ENCODE results near the gene COL5A1.
"Not testable (repeated sequence)": the region's sequence is repeated elsewhere in the genome, so short reads cannot be mapped to it uniquely, and the experiment has no call there.

Gene COL5A1

GRCh38 chr9:134678666-134679443, 37.3 kb downstream of the COL5A1 start:
- Mint-ChIP-seq H3K4me3 (no peak overlapping the region), H3K36me3 (no peaks in the 10 kb centered on the region), H3K27me3 (no peaks in the 10 kb centered on the region), H3K4me1 (ENCODE audit: low read depth) (no peaks in the 10 kb centered on the region), H3K9me3 (ENCODE audit: low read depth) (no peaks in the 10 kb centered on the region), H3K27ac (no peak overlapping the region)

GRCh38 chr9:134679616-134680392, 38.2 kb downstream of the COL5A1 start:
- Mint-ChIP-seq H3K9me3 (ENCODE audit: low read depth) (no peaks in the 10 kb centered on the region), H3K27me3 (no peaks in the 10 kb centered on the region), H3K36me3 (no peaks in the 10 kb centered on the region)

GRCh38 chr9:134680393-134681060, 38.9 kb downstream of the COL5A1 start:
- no peaks in the 10 kb centered on the region for H3K36me3 Mint-ChIP-seq
- H3K27ac Mint-ChIP-seq, result no peak overlapping the region
- H3K4me1 Mint-ChIP-seq (ENCODE audit: low read depth), result no peaks in the 10 kb centered on the region
- no peak overlapping the region for H3K4me3 Mint-ChIP-seq
- no peaks in the 10 kb centered on the region for H3K27me3 Mint-ChIP-seq
- H3K9me3 Mint-ChIP-seq (ENCODE audit: low read depth), result no peaks in the 10 kb centered on the region

More at GRCh38 chr9:134679616-134680392, 38.2 kb downstream of the COL5A1 start:
- no peak overlapping the region for H3K4me3 Mint-ChIP-seq
- no peaks in the 10 kb centered on the region for H3K4me1 Mint-ChIP-seq (ENCODE audit: low read depth)
- H3K27ac Mint-ChIP-seq, result no peak overlapping the region

- Mint-ChIP-seq H3K27me3 (no peaks in the 10 kb centered on the region), H3K4me3 (no peak overlapping the region), H3K36me3 (no peaks in the 10 kb centered on the region), H3K4me1 (ENCODE audit: low read depth) (no peaks in the 10 kb centered on the region), H3K27ac (no peak overlapping the region), H3K9me3 (ENCODE audit: low read depth) (no peaks in the 10 kb centered on the region)
These were observed 39.6 kb downstream of the COL5A1 start for GRCh38 chr9:134681061-134681661.

GRCh38 chr9:134682026-134682425, 40.4 kb downstream of the COL5A1 start:
- Mint-ChIP-seq H3K4me3 (no peak overlapping the region), H3K27me3 (no peaks in the 10 kb centered on the region), H3K4me1 (ENCODE audit: low read depth) (no peaks in the 10 kb centered on the region), H3K36me3 (no peaks in the 10 kb centered on the region), H3K9me3 (ENCODE audit: low read depth) (no peaks in the 10 kb centered on the region), H3K27ac (no peak overlapping the region)

- Mint-ChIP-seq H3K4me1 (ENCODE audit: low read depth) (no peaks in the 10 kb centered on the region), H3K27me3 (no peaks in the 10 kb centered on the region), H3K9me3 (ENCODE audit: low read depth) (no peaks in the 10 kb centered on the region), H3K27ac (no peak overlapping the region), H3K4me3 (no peak overlapping the region), H3K36me3 (no peaks in the 10 kb centered on the region)
These were observed 41.2 kb downstream of the COL5A1 start for GRCh38 chr9:134682651-134683364.

GRCh38 chr9:134683714-134684374, 42.2 kb downstream of the COL5A1 start:
- Mint-ChIP-seq H3K27me3 (no peaks in the 10 kb centered on the region), H3K4me3 (no peak overlapping the region), H3K4me1 (ENCODE audit: low read depth) (no peaks in the 10 kb centered on the region), H3K9me3 (ENCODE audit: low read depth) (no peaks in the 10 kb centered on the region), H3K36me3 (no peaks in the 10 kb centered on the region), H3K27ac (no peak overlapping the region)

GRCh38 chr9:134684375-134684723, 42.7 kb downstream of the COL5A1 start:
- no peaks in the 10 kb centered on the region for H3K9me3 Mint-ChIP-seq (ENCODE audit: low read depth)
- no peaks in the 10 kb centered on the region for H3K27me3 Mint-ChIP-seq
- no peaks in the 10 kb centered on the region for H3K4me1 Mint-ChIP-seq (ENCODE audit: low read depth)
- H3K36me3 Mint-ChIP-seq, result no peaks in the 10 kb centered on the region
- no peak overlapping the region for H3K27ac Mint-ChIP-seq
- H3K4me3 Mint-ChIP-seq, result no peak overlapping the region

GRCh38 chr9:134684941-134685340, 43.3 kb downstream of the COL5A1 start:
- H3K4me1 Mint-ChIP-seq (ENCODE audit: low read depth); H3K36me3 Mint-ChIP-seq; H3K27ac Mint-ChIP-seq; H3K27me3 Mint-ChIP-seq; H3K4me3 Mint-ChIP-seq; H3K9me3 Mint-ChIP-seq (ENCODE audit: low read depth): not testable (repeated sequence)

GRCh38 chr9:134685784-134686183, 44.2 kb downstream of the COL5A1 start:
- no peak overlapping the region for H3K4me3 Mint-ChIP-seq
- no peaks in the 10 kb centered on the region for H3K4me1 Mint-ChIP-seq (ENCODE audit: low read depth)
- no peak overlapping the region for H3K27ac Mint-ChIP-seq
- H3K27me3 Mint-ChIP-seq, result no peaks in the 10 kb centered on the region
- no peaks in the 10 kb centered on the region for H3K36me3 Mint-ChIP-seq
- H3K9me3 Mint-ChIP-seq (ENCODE audit: low read depth), result no peaks in the 10 kb centered on the region

- no peaks in the 10 kb centered on the region for H3K9me3 Mint-ChIP-seq (ENCODE audit: low read depth)
- no peak overlapping the region for H3K4me3 Mint-ChIP-seq
- no peaks in the 10 kb centered on the region for H3K36me3 Mint-ChIP-seq
- no peaks in the 10 kb centered on the region for H3K27me3 Mint-ChIP-seq
- no peaks in the 10 kb centered on the region for H3K4me1 Mint-ChIP-seq (ENCODE audit: low read depth)
- no peak overlapping the region for H3K27ac Mint-ChIP-seq
These were observed 45.3 kb downstream of the COL5A1 start for GRCh38 chr9:134686896-134687295.

- H3K36me3 Mint-ChIP-seq, result no peaks in the 10 kb centered on the region
- H3K9me3 Mint-ChIP-seq (ENCODE audit: low read depth), result no peaks in the 10 kb centered on the region
- H3K27me3 Mint-ChIP-seq, result no peaks in the 10 kb centered on the region
- H3K27ac Mint-ChIP-seq, result no peak overlapping the region
- H3K4me1 Mint-ChIP-seq (ENCODE audit: low read depth), result no peaks in the 10 kb centered on the region
- no peak overlapping the region for H3K4me3 Mint-ChIP-seq
These were observed 46.0 kb downstream of the COL5A1 start for GRCh38 chr9:134687556-134687955.

GRCh38 chr9:134688231-134688630, 46.6 kb downstream of the COL5A1 start:
- Mint-ChIP-seq H3K27me3 (no peaks in the 10 kb centered on the region), H3K9me3 (ENCODE audit: low read depth) (no peaks in the 10 kb centered on the region), H3K4me1 (ENCODE audit: low read depth) (peaks cover 4% of the 10 kb centered on the region), H3K4me3 (no peak overlapping the region), H3K27ac (no peak overlapping the region), H3K36me3 (no peaks in the 10 kb centered on the region)

GRCh38 chr9:134688661-134689320, 47.2 kb downstream of the COL5A1 start:
- H3K9me3 Mint-ChIP-seq (ENCODE audit: low read depth), result no peaks in the 10 kb centered on the region

More at GRCh38 chr9:134688661-134689320, 47.2 kb downstream of the COL5A1 start:
- H3K36me3 Mint-ChIP-seq, result no peaks in the 10 kb centered on the region
- H3K4me1 Mint-ChIP-seq (ENCODE audit: low read depth), result peaks cover 6% of the 10 kb centered on the region
- no peak overlapping the region for H3K4me3 Mint-ChIP-seq
- H3K27ac Mint-ChIP-seq, result no peak overlapping the region
- H3K27me3 Mint-ChIP-seq, result no peaks in the 10 kb centered on the region

Data from activated naive CD8-positive, alpha-beta T cell (primary cell).